GM23248 (cell line): ENCODE measurements around the gene CNNM4.

Experiments
- EZH2 ChIP-seq: fragments of 200-600 bp; sonication (generic); IDR thresholded peaks from 2 replicates; pipeline ENCODE4 v1.6.1; 2018; ENCODE audit warnings: antibody characterized with exemption, mild to moderate bottlenecking; ENCODE audit not compliant: insufficient read depth, poor library complexity, severe bottlenecking
- EZH2phosphoT487 ChIP-seq: fragments of 200-600 bp; sonication (generic); IDR thresholded peaks from 2 replicates; pipeline ENCODE4 v1.6.1; 2018; ENCODE audit warnings: antibody characterized with exemption, moderate library complexity, mild to moderate bottlenecking, low read depth; ENCODE audit not compliant: insufficient read depth

DNA sequence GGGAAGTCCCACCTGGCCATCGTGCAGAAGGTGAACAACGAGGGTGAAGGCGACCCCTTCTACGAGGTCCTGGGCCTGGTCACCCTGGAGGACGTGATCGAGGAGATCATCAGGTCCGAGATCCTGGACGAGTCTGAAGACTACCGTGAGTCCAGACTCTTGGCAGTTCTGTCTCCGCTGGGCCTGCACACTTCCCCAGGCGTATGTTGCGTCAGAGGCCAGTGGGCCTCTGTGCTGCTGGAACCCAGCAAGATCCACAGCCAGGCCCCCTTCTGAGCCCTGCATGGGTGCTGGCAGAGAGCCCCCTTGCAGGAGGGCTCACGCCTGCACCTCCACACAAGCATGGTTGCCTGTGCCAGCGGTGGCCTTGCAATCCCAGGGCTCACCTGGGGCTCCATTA is 64.4 kb downstream of the CNNM4 start:
- TF ChIP-seq EZH2phosphoT487 (no peak), EZH2 (no peak)
